Gastrocnemius medialis (tissue), 4 donors: ENCODE measurements around the gene DBP. TPM values are rescaled to one million over a fixed set of nuclear protein-coding genes. Genes with fewer than 3 reads are reported as not detected.

ENCODE experiments used
- ATAC-seq, 2 donors: fragments of 150-250 bp; one replicate each; pipeline ENCODE4 v1.9.1; 2016
- DNase-seq, 2 donors: peaks; one replicate each; pipeline ENCODE4 v3.0.0-alpha.2; 2019
- H3K27ac ChIP-seq, 4 donors: fragments of 200-600 bp; sonication (generic); 1 replicate in 1 of 4; 2 replicates in 3 of 4; pipeline ENCODE4 v1.5.1; 2016 to 2018; ENCODE audit warnings: mild to moderate bottlenecking in 2 of 4, moderate library complexity in 1 of 4
- H3K27me3 ChIP-seq, 3 donors: fragments of 200-600 bp; sonication (generic) in 2 of 3; 1 replicate in 1 of 3; 2 replicates in 2 of 3; pipeline versions ENCODE4 v1.5.1 to v1.6.0; 2016 to 2019; ENCODE audit warnings: mild to moderate bottlenecking in 1 of 3, moderate library complexity in 1 of 3
- H3K36me3 ChIP-seq, 2 donors: fragments of 200-600 bp; sonication (generic) in 1 of 2; one replicate each; pipeline ENCODE4 v1.5.1; 2017 to 2018
- H3K4me1 ChIP-seq, 2 donors: fragments of 200-600 bp; sonication (generic) in 1 of 2; one replicate each; pipeline ENCODE4 v1.5.1; 2016 to 2017; ENCODE audit warnings: mild to moderate bottlenecking in 2 of 2
- H3K4me3 ChIP-seq, 4 donors: fragments of 200-600 bp; sonication (generic) in 3 of 4; 1 replicate in 1 of 4; 2 replicates in 3 of 4; pipeline ENCODE4 v1.5.1; 2016 to 2019; ENCODE audit warnings: mild to moderate bottlenecking in 2 of 4
- H3K9me3 ChIP-seq, 3 donors: fragments of 200-600 bp; sonication (generic) in 2 of 3; 1 replicate in 1 of 3; 2 replicates in 2 of 3; pipeline ENCODE4 v1.5.1; 2016 to 2019
- POLR2A ChIP-seq, 2 donors: fragments of 450-650 bp; IDR thresholded peaks; one replicate each; pipeline ENCODE4 v1.6.1; 2017; ENCODE audit warnings: antibody characterized with exemption in 2 of 2, mild to moderate bottlenecking in 2 of 2, moderate library complexity in 2 of 2
- in situ Hi-C, 4 donors: fragments of 200-750 bp; cut with MboI; loops; one replicate each; pipeline versions ENCODE4 v1.15.0 to v1.8.0; 2017; ENCODE audit warnings: low sequenced_read_pairs in 4 of 4
- intact Hi-C: fragments of 100-400 bp; cut with DNase I; formaldehyde crosslinking; loops from one replicate; pipeline ENCODE4 v1.15.1; 2023; ENCODE audit warnings: low total_unique reads
- total RNA-seq, 4 donors: library from RNA; depleted of rRNA; stranded (reverse); fragments of >200 nt; gene quantifications; one replicate each; pipeline versions ENCODE4 v1.1.0 to v1.2.3, GENCODE V29; 2016
- TF ChIP-seq, protein P1 (sequence below), 5 experiments: fragments of 450-650 bp in 3 of 5; fragments of 200-600 bp in 2 of 5; sonication (generic) in 2 of 5; IDR thresholded peaks in 4 of 5; conservative IDR thresholded peaks in 1 of 5; 1 replicate in 4 of 5; 2 replicates in 1 of 5; pipeline ENCODE4 v1.5.1; 2016 to 2019; ENCODE audit warnings: antibody characterized with exemption in 5 of 5, mild to moderate bottlenecking in 3 of 5, moderate library complexity in 3 of 5

The DBP gene
- total RNA-seq, 4 donors from 2014 or later, result 1.7 to 12.9 (median 4.4) TPM

GRCh38 chr19:48611872-48612271 is 25.3 kb downstream of the DBP start:
- ATAC-seq, result no peak
- no peak overlapping the region for H3K4me3 ChIP-seq
- peaks cover 3 to 20% of the 10 kb centered on the region in 2 donors for H3K36me3 ChIP-seq
- no peaks in the 10 kb centered on the region for H3K27me3 ChIP-seq
- no peak for DNase-seq
- intact Hi-C loops (loop anchor here (2.0 kb wide), 1 partner anchor 23 kb away; no protein-coding TSS in a partner anchor), in situ Hi-C loops (no loop called here)
- H3K9me3 ChIP-seq, result no peaks in the 10 kb centered on the region
- H3K27ac ChIP-seq, result no peak overlapping the region
- peaks cover 13 to 30% of the 10 kb centered on the region in 2 donors for H3K4me1 ChIP-seq
- TF ChIP-seq, protein P1, sequence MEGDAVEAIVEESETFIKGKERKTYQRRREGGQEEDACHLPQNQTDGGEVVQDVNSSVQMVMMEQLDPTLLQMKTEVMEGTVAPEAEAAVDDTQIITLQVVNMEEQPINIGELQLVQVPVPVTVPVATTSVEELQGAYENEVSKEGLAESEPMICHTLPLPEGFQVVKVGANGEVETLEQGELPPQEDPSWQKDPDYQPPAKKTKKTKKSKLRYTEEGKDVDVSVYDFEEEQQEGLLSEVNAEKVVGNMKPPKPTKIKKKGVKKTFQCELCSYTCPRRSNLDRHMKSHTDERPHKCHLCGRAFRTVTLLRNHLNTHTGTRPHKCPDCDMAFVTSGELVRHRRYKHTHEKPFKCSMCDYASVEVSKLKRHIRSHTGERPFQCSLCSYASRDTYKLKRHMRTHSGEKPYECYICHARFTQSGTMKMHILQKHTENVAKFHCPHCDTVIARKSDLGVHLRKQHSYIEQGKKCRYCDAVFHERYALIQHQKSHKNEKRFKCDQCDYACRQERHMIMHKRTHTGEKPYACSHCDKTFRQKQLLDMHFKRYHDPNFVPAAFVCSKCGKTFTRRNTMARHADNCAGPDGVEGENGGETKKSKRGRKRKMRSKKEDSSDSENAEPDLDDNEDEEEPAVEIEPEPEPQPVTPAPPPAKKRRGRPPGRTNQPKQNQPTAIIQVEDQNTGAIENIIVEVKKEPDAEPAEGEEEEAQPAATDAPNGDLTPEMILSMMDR (IDR thresholded peaks at IDR 0.05 in 4 of 5, conservative IDR thresholded peaks at IDR 0.05 in 1 of 5), result no peak
- TF ChIP-seq POLR2A (IDR thresholded peaks at IDR 0.05), result no peak

DNA sequence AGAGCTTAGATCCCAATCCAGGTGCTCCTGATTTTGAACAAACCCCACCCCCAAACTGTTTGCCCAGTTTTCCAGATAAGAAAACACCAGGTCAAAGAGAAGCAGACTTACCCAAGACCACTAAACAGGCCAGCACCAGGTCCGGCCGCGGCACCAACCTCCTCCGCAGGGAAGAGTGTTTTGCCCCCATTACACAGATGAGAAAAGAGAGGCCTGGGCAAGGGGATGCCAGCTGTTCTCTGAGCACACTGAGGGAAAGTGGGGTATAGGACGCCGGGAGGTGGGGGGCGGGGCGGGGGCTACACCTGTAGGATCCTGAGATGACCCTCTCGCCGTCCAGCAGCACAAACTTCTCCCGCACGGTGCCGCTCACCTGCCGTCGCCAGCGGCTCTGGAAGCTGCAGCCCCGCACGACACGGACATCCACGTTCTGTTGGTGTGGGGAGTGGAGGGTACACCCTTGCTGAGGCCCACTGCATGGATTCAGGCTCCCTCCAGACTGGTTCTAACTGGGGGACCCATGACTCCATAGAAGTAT is 27.5 kb downstream of the DBP start:
- no peak overlapping the region for H3K27ac ChIP-seq
- no peak for DNase-seq
- H3K9me3 ChIP-seq, result no peaks in the 10 kb centered on the region
- no peak for ATAC-seq
- H3K4me3 ChIP-seq, result no peak overlapping the region
- intact Hi-C loops (no loop called here), in situ Hi-C loops (no loop called here)
- H3K4me1 ChIP-seq, result peaks cover 8 to 20% of the 10 kb centered on the region in 2 donors
- H3K27me3 ChIP-seq, result no peaks in the 10 kb centered on the region
- TF ChIP-seq, protein P1 (IDR thresholded peaks at IDR 0.05 in 4 of 5, conservative IDR thresholded peaks at IDR 0.05 in 1 of 5), result no peak
- no peak for TF ChIP-seq POLR2A (IDR thresholded peaks at IDR 0.05)
- H3K36me3 ChIP-seq, result no peaks in the 10 kb centered on the region

DNA sequence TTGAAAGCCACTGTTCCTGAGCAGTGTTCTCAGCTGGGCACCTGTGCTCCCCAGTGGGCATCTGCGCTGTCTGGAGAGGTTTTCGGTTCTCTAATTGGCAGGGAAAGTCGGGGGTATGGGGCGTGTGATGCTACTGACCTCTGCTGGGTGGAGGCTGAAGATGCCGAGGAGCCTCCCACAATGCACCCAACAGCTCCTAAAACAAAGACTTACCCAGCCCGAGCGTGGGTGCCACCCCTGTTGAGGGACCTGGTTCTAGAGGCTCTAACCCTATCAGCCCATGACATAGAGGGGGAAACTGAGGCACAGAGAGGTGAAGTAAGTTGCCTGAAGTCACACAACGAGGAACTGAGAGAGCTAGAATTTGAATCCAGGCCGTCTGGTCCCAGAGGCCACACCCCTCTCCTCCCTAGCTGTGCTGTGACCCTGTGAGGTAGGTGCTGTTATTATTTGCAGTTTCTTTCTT is 28.3 kb downstream of the DBP start:
- DNase-seq (no peak), ATAC-seq (no peak)
- Histone ChIP-seq H3K27me3 (no peaks in the 10 kb centered on the region), H3K36me3 (no peaks in the 10 kb centered on the region), H3K4me3 (no peak overlapping the region), H3K4me1 (peaks cover 8 to 12% of the 10 kb centered on the region in 2 donors), H3K27ac (no peak overlapping the region), H3K9me3 (no peaks in the 10 kb centered on the region)
- TF ChIP-seq, protein P1 (IDR thresholded peaks at IDR 0.05 in 4 of 5, conservative IDR thresholded peaks at IDR 0.05 in 1 of 5), result peak in 1 of 5 experiments; percentile 16
- TF ChIP-seq POLR2A (IDR thresholded peaks at IDR 0.05), result no peak
- in situ Hi-C loops, result no loop called here
- intact Hi-C loops, result no loop called here

GRCh38 chr19:48607359-48607755 is 29.8 kb downstream of the DBP start:
- H3K27ac ChIP-seq, result no peak overlapping the region
- no peaks in the 10 kb centered on the region for H3K36me3 ChIP-seq
- in situ Hi-C loops (no loop called here), intact Hi-C loops (no loop called here)
- no peak for DNase-seq
- H3K4me1 ChIP-seq, result no peaks in the 10 kb centered on the region
- ATAC-seq, result no peak
- TF ChIP-seq, protein P1 (IDR thresholded peaks at IDR 0.05 in 4 of 5, conservative IDR thresholded peaks at IDR 0.05 in 1 of 5), result no peak
- TF ChIP-seq POLR2A (IDR thresholded peaks at IDR 0.05), result no peak
- no peaks in the 10 kb centered on the region for H3K9me3 ChIP-seq
- no peaks in the 10 kb centered on the region for H3K27me3 ChIP-seq
- no peak overlapping the region for H3K4me3 ChIP-seq
